ENCODE results near the gene ID4.

DNA sequence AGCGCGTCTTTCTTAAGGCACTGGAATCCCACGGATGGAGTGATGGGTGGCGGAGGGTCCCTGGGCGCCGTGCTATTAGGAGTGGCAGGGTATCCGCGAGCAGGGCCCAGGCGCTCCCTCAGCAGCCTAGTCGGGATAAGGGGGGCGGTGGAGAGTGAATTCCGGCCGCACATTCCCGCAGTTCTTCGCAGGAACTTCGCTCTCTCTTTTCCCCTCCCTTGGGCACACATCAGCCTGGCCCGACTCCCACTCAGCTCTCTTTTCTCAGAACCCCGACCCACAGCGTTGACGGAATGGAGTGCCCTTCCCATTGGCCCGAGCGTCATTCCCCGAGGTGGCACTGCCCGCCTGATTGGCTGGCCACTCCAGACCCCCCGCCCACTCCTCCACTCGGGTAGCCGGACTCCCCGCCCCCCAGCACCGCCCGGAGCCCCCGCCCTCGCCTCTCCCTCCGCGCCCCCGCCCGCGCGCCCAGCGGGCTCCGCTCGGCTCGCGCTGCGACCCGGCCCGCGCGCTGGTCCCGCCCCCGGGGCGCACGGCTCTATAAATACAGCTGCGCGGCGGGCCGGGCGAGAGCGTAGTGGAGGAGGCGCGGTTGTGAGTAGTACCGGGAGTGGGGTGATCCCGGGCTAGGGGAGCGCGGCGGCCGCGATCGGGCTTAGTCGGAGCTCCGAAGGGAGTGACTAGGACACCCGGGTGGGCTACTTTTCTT lies at the start of gene ID4:
- TF ChIP-seq POLR2A (IDR thresholded peaks at IDR 0.05; ENCODE audit: low read depth, low read length) (peak; percentile 99), SMC3 (IDR thresholded peaks at IDR 0.05; ENCODE audit: low read depth, low read length) (peak; percentile 9; the same call in 1 of the 2 replicates), CHD1 (IDR thresholded peaks at IDR 0.05; ENCODE audit: low read depth, low read length) (no peak; the same call in 1 of the 2 replicates)
